H1 (cell line): ENCODE data around the gene TUBGCP4. TPM values are rescaled to one million over a fixed set of nuclear protein-coding genes. Genes with fewer than 3 reads are reported as not detected.

Source experiments
- EZH2 ChIP-seq: fragments of 200-600 bp; sonication (generic); IDR thresholded peaks from 2 replicates; pipeline ENCODE4 v1.7.1; 2012; ENCODE audit warnings: low read depth, mild to moderate bottlenecking, moderate library complexity, low read length, inconsistent platforms; ENCODE audit not compliant: severe bottlenecking
- FOSL1 ChIP-seq: IDR thresholded peaks from 2 replicates; pipeline ENCODE4 v1.6.1; 2011; ENCODE audit warnings: mild to moderate bottlenecking, low read depth, low read length, moderate library complexity; ENCODE audit not compliant: insufficient read depth
- SAP30 ChIP-seq: fragments of 300-600 bp; sonication (generic); IDR thresholded peaks from 2 replicates; pipeline ENCODE4 v1.7.1; 2012; ENCODE audit warnings: low read length, moderate library complexity, mild to moderate bottlenecking, inconsistent platforms; ENCODE audit not compliant: insufficient read depth, insufficient replicate concordance
- polyA plus RNA-seq, 7 experiments: library from polyadenylated mRNA; depleted of rRNA in 3 of 7; stranded (reverse) in 5 of 7; unstranded in 2 of 7; fragments of >200 nt in 5 of 7; fragments of 200-250 nt in 2 of 7; gene quantifications; 1 replicate in 5 of 7; 2 replicates in 1 of 7; 4 replicates in 1 of 7; pipeline versions ENCODE4 v1.2.1 to v1.2.3, GENCODE V29; 2011 to 2013; ENCODE audit warnings: missing spikeins in 2 of 7, mixed read lengths in 2 of 7
- total RNA-seq: library from RNA; stranded (reverse); fragmentation: NEBNext Ultra II Directional; extraction: Animal tissue kit (Norgen Biotek cat#: 25700); gene quantifications from 2 replicates; pipeline ENCODE4 v1.2.1, GENCODE V29; 2021

Gene TUBGCP4
- total and polyA plus RNA-seq, 2 of the 8 experiments (the other 6 are each of a cell fraction or from before 2014, with no cell fraction given): 7.3 to 23.4 TPM

- TF ChIP-seq FOSL1 (no peak), SAP30 (no peak), EZH2 (no peak)
- TF ChIP-seq, all 59 proteins: peak for 0
Measured at GRCh38 chr15:43433661-43434303, 62.9 kb downstream of the TUBGCP4 start (continued).
